GM18909 (cell line): Measurements from ENCODE around the gene SLC25A20.

ENCODE experiments used
- ATAC-seq: cut with Tn5 transposase; IDR thresholded peaks from one replicate; pipeline ENCODE4 v1.9.1; 2021; ENCODE audit warnings: mild to moderate bottlenecking; ENCODE audit not compliant: unreplicated experiment, poor library complexity

The SLC25A20 gene, protein sequence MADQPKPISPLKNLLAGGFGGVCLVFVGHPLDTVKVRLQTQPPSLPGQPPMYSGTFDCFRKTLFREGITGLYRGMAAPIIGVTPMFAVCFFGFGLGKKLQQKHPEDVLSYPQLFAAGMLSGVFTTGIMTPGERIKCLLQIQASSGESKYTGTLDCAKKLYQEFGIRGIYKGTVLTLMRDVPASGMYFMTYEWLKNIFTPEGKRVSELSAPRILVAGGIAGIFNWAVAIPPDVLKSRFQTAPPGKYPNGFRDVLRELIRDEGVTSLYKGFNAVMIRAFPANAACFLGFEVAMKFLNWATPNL

DNA sequence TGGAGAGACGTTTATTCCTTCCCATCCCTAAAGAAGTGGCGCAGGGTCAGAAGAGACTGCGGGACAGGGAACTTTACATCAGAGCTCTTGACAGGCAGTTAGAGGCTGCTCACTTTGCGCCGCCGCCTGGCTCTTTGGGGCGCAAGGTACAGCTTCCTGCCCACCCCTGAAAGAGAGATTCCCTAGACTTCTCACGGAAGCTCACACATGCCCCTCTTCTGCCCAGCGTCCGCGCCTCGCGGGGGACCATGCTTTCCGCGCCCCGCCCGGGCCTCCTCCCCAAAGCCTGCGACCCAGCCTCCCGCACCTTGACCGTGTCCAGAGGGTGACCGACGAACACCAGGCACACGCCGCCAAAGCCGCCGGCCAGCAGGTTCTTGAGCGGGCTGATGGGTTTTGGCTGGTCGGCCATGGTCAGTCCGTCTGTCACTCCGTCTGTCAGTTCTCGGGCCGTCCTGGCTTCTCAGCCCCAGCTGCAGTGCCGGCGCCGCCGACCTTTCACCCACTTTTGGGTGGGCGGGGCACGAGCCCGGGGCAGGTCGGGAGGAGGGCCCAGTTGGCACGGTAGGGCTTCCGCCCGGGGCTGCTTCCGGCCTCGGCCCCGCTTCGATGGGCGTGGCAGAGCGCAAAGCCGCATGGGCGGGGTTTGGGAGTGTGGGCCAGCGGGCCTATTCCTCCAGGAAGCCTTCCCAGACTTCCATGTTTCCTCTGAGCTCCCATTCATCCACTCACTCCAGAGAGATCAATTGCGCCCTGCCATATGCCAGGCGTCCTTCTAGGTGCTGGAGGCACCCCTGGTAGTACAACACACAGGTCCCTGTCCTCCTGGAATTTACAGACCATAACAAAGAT, at the start of gene SLC25A20:
Gene SLC25A20, minus strand, starts transcription at position 500 of the 852 bp plus-strand sequence. Its CDS starts 88 bp downstream, at position 412.
- ATAC-seq = peak; percentile 94

DNA sequence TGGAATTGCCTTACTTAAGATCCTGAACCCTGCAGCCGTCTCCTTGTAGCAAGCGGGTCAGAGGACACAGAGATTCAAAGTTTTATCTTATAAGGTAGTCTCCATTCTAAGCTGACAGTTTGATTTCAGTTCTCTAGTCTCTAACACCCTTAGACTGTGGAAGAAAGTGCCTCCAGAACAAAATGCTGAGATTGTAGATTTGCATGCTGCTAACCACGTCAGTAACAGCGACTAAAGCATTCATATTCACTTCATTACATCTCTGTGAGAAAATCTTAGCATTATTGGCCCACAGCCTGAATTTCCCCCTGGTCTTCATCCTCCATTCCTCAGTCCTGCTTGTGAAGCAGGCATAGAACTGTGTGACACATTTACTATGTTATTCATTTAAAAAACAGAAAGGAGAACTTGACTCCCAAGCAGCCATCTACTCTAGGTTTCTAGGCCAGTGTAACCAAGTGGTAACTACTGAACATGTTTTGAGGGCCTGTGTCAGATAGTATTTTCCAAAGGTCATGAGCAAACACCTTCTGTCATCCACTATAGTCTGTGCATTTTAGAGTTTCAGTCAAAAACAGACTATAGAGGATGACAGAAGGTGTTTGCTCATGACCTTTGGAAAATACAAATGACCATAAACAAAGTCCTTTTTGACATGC, 47.3 kb upstream of the SLC25A20 start:
- ATAC-seq = no peak

DNA sequence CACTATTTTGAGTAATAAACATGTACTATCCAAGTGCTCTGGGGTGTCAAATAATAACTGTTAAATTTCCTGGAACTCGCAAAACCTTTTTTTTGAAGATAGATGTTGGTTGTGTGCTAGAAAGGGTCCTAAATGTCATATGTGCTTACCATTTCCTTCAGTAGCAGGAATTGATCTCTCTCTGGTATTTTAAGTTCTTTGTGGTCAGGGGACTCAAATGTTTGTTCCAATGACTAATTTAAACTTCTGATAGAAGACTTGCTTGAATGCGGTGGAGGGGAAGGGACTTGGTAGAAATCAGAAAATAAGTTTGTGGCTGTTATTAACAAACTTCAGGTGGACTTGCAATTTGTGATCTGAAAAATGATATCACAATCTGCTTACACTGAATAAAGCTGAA, 46.8 kb upstream of the SLC25A20 start:
- no peak for ATAC-seq

DNA sequence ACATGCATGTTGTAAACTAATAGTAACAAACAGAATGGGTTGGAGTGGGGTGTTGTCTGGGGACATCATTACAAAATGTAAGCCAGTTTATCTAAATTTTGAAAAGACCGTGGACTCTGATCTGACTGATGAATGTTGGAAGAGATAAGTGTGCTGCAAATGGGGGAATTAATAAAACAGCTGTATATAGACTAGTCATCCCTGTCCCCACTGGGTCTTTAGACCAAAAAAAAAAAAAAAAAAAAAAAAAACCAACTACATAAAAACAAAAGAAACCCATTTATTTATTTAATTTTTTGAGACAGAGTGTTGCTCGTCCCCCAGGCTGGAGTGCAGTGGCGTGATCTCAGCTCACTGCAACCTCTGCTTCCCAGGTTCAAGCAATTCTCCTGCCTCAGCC, 40.0 kb upstream of the SLC25A20 start:
- no peak for ATAC-seq

DNA sequence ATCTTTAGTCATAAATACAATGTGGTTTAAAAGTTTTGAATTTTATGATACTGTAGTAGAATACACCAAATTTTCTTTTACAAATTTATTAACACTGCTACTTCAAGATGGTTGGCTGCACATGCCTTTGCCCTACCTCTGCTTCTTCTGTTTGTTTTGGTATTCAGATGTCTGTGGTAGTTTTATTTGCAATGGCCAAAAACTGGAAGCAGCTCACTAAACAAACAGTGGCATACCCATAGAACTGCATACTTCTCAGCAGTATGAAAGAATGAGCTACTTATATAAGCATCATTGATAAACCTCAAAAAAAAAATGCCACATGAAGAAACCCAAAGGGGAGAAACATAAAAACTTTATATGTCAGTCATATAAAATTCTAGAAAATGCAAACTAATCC, 39.5 kb upstream of the SLC25A20 start:
- no peak for ATAC-seq

DNA sequence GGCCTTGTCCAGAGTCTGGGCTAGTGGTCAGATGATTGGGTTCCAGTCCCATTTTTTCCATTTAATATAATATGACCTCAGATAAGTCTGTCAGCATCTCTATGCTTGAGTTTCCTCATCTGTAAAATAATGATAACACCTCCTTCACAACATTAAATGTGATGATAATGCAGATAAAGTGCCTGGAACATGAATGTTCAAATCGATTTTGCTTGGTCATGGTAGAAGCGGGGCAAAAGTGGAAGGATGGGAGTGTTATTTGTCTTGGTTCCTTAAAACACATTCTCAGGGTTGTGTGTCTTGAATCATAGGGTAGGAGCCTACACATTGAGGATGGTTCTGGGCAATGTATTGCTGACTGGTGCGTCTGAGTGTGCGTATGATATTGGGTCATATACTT, 36.8 kb upstream of the SLC25A20 start:
- ATAC-seq = no peak

DNA sequence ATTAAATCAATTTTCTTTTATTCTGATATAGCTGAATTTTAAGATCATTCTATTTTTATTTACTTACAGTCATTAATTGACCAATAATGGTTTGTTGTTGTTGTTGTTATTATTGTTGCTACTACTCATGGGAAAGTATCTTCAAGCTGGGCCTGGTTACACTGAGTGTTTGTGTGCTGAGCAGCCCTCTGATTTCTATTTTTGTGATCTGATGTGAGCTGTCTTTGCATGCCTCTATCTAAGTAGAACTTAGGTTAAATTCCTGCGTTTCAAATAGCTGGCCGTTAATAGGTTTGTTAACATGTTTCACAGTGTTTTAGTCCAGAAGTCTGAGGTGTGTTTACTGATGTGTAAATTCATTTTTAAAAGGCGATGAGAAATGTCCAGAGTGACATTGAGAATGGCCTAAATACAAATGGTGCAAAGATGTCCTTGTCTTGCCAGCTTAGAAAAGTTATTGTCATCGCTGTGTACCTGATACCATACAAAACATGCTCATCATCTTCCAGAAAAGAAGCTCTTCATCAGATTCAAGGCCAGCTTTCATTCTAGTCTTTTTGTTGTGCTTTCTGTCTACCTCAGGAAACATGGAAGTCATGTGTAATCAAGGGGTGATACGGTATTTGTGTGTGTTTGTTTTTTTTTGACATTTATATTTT, 35.8 kb upstream of the SLC25A20 start:
- ATAC-seq = no peak

DNA sequence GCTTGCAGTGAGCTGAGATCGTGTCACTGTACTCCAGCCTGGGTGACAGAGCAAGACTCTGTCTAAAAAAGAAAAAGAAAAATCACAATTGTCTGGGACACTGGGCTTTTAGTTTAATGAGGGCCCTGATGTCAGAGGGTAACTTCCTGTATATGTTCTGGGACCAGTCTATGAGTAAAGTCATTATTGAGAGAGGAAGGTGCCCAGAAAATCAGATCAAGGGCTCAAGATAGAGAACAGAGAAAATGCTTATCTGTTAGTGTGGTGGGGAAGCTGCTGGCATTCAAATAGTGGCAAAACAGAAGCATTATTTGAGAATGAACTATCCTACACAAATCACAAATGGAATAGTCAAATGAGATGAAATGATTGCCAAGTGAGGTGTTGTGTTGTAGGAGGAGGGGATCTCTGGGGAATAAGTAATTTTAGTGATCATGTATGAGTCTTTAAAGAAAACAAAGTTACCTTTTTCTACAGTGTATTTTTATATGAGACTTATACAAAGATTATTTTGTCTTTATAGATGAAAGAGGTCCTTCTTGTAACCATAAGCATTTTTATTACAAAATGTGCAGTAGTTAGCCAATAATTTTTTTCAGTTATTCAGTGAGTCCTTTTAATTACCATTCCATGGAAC, 33.4 kb upstream of the SLC25A20 start:
- ATAC-seq = no peak

DNA sequence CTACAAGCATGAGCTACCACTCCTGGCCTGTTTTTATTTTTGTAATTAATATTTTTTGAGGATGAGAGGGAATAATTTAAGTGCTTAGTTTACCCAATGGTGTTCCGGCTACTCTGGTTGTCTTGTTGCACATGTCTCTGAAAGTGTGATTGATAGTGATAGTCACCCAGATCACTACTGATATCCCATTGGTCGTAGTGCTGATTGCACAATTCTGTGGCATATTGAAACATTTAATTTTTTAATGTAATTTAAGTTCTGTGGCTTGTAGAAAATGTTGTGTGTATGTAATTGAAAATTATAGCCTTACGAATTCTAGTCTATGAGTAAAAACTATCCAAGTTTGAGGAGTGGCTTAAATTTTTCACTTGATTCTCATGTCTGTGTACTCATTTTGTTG, 31.9 kb upstream of the SLC25A20 start:
- no peak for ATAC-seq

DNA sequence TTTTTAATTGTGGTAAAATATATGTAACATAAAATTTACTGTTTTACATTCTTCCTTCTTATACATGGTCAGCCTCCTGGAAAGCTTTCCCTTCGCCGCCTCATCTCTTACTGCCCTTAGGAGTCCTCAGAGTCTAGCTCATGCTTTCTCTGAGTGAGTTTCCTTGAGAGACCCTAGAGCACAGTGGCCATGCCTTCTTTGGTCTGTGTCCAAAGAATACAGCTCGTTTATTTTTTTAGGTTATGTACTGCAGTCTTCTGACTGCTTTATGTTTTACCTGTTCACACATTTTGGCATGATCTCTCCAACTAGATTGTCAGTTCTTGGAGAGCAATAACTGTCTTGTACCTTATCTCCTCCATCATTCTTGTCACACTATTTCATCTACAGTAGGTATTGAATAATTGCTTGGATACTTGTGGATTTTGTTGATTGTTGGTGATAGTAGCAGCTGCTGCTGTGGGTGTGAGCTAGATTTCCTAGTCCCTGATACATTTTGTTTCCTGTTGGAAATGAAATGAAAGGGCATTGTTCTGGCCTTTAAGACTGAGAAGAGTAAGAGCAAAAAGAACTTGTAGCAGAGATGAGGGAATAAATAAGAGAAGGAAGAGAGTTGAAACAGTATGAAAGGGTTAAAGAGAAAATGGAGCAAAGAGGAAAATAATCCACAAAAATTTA, 30.8 kb upstream of the SLC25A20 start:
- no peak for ATAC-seq

DNA sequence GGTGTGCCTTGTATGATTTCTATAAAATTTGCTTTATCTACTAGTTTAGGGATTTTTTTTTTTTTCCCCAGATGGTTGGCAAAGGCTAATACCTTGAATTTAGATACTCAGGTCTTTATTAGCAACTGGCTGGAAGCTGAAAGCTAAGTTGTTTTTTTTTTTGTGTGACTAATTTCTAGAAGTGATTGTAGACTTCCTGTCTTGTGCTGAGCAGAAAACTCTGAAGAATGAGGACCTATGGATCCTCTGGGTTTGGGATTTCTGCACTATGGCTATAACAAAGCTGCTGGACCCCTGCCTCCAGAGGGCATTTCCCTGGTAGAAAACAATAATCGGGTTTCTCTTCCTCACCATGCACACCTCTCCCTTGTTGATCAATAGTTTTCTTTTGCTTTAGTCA, 30.0 kb upstream of the SLC25A20 start:
- ATAC-seq = no peak

DNA sequence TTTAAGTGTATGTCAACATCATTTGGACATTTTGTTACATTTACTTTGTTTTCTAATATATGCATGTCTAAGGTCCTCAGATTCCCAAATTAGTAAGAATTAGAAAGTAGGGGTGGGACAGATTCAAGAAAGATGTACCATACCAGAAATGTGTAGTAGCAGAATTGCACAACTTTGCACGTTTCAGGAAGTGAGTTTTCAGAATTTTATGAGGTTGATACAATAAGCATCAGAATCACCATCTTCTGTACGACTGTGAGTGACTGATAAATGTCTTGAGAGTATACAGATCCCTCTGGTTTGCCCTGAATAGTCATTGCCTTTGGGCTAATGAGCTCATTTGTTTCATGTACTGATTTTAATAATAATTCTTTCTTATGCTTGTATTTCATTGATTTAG, 29.2 kb upstream of the SLC25A20 start:
- ATAC-seq = no peak

DNA sequence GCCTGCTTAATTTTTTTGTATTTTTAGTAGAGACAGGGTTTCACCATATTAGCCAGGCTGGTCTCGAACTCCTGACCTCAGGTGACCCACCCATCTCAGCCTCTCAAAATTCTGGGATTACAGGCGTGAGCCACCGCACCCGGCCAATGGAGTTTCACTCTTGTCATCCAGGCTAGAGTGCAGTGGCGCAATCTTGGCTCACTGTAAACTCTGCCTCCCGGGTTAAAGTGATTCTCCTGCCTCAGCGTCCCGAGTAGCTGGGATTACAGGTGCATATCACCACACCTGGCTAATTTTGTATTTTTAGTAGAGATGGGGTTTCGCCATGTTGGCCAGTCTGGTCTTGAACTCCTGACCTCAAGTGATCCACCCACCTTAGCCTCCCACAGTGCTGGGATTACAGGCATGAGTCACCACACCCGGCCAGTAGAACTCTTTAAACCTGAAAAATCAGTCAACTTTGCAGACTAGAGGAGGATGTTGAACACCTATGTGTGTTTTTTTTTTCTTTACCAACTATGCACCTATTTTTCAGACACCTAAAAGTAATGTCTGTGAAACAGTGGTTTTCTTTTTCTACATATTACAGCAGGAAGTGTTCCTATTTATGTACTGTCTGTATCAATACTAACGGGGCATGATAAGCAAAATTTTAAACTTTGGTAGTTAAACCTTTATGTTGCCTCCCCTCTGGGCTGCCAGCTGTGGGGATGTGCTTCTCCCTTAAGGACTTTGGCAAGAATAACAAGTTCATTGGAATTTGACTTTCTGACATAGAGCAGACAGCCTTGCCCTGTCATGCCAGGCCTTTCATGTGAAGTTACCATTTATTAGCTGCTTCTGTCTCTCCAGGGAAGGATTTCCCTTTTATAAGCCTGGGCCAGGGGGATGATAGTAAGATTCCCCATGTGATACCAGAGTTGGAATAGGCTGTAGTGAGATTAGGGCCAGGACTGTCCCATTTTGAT, 28.0 kb upstream of the SLC25A20 start:
- ATAC-seq = no peak

DNA sequence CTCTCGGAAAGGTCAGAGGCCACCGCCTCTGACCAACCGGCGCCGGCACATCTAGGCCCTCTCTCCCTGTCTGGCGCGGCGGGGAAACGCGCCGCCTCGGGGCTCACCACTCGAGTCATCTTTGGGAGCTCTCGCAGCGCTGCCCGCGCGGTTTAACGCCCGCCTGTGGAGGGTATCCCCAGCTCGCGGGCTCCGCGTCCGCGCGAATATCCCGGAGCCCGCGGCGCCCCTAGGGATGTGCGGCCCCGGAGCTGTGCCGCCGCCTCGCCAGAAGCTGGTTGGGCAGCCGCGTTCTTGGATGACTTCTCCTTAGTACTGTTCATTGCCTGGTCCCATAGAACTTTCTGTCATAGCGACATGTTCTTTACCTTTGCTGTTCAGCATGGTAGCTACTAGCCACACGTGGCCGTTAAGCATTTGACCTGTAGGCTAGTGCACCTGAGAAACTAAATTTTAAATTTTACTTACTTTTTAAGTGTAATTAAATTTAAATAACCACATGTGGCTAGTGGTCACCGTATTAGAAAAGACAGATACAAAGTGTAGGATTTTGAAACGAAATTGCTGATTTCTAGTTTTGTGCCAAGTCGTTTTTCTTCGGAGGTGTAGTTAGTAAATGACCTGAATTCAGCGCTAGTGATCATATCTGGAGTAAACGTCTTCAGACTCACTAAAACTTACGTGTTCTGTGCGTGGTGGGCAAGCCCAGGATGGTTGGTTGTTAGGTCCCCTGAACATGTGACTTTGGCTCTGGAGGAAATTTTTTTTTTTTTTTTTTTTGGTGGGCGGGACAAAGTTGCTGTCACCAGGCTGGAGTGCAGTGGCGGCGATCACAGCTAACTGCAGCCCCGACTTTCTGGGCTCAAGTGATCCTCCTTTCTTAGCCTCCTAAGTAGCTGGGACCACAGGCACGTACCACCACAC, 20.8 kb upstream of the SLC25A20 start:
- peak; percentile 30 for ATAC-seq

DNA sequence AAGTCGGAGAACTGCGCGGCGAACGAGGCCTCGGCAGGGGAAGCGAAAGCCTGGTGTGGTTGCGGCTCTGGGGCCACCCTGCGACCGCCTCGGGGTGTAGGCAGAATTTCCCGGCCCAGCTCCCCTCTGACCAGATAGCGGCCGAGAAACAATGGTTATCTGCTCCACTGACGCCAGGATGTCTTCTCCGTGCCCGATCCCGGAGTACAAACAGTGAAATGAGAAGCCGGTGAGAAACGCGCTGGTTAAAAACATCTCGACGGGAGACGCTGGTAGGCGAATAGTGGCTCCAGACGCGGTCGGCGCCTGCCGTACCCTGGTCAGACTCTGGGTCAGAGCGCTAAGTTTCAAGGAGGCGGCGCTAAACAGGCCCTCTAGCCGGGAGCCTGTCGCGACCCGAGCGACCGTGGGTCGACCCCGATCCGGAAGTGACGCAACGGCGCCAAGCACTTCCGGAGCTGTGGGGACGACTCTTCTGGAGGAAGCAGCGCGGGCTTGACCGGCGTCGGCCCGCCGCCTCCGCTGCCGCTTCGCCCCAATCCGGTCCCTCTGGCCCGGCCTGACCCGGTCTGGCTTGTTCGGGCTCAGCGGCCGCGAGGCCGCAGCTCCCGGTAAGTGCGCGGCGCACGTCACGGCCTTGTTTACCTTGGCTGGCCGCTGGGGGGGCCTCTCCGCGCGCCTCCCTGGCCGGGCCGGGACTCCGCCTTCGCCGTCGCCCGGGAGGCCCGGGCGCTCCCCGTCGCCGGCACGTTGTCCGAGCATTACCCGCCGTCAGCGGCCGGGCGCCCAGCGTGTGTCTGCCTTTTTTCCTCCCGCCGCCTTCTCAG, 19.9 kb upstream of the SLC25A20 start, which contains the start of gene ARIH2:
Gene ARIH2, plus strand, starts transcription at position 455 of the 827 bp plus-strand sequence. CDS start 8,717 bp downstream, outside the sequence.
- ATAC-seq = peak; percentile 83

DNA sequence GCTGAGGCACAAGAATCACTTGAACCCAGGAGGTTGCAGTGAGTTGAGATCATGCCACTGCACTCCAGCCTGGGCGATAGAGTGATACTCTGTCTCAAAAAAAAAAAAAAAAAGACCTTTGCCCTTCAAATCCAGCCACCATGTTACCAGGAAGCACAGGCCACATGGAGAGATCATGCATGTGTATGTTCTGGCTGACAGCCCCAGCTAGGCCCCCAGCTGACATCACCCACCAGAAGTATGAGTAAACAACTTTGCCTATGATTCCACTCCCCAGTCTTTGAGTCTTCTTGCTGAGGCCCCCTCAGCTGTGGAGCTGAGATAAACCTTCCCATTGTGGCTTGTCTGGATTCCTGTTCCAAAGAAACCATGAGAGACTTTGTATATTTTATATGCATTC, 16.6 kb upstream of the SLC25A20 start:
- no peak for ATAC-seq
